Stimulated activated memory B cell treated with anti-CD40 and anti-IgM and Interleukin-4, amounts not matched to agents 10 μg/mL and 1 μg/mL and 100 μg/mL, for 72 hours (primary cell): ENCODE data around the gene GPT2.

Source experiments
- ATAC-seq: fragments of 150-1000 bp; cut with Tn5 transposase; 2 replicates; pipeline ENCODE4 v1.10.0; 2021
- H3K27ac Mint-ChIP-seq: one replicate; pipeline ENCODE4 v1.8.0; 2022; ENCODE audit warnings: mild to moderate bottlenecking, mixed read lengths
- H3K27me3 Mint-ChIP-seq: one replicate; pipeline ENCODE4 v1.8.0; 2022; ENCODE audit warnings: mixed read lengths
- H3K36me3 Mint-ChIP-seq: one replicate; pipeline ENCODE4 v1.8.0; 2022; ENCODE audit warnings: mixed read lengths
- H3K4me1 Mint-ChIP-seq: one replicate; pipeline ENCODE4 v1.8.0; 2022; ENCODE audit warnings: mixed read lengths
- H3K4me3 Mint-ChIP-seq: one replicate; pipeline ENCODE4 v1.8.0; 2022; ENCODE audit warnings: mild to moderate bottlenecking, moderate library complexity, mixed read lengths
- H3K9me3 Mint-ChIP-seq: one replicate; pipeline ENCODE4 v1.8.0; 2022; ENCODE audit warnings: mixed read lengths

The GPT2 gene

DNA sequence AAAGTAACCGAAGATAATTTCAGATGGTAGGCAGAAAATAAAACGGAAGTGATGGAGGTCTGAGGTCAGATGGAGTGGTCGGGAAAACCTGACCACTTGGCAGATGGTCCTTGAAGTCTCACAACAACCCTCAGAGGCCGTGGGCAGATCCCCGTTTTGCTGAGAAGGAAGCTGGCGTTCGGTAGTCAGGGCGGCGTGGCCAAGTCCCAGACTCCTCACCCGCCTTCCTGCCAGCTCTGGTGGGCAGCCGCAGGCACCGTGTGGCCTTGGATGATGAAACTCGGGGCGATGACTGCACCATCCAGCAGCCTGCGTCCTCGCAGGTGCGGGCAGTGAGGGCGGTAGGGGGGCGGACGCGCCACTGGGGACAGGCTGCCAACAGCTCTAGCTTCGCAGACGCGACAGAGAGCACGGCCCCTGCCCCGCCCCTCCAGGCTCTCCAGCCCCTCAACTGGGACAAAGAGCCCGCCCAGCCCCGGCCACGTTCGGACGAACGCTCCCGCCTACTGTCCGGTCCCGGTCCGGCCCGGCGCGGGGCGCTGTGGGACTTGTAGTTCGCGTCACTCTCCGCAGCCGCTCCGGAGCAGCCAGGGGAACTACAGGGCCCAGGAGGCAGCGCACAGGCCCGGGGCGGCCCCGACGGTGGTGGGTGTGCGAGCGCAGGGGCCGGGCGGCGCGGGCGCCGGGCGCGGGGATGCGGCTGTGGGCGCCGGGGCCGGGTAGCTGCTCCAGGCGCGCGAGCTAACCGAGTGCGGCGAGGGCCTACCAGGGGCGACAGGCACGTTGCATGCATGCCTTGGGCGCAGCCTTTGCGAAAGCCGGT, at the start of gene GPT2:
GPT2 (plus strand) TSS at position 673 of the 823 bp plus-strand sequence. CDS start 354 bp downstream, outside the sequence.
- Mint-ChIP-seq H3K27me3 (no peaks in the 10 kb centered on the region), H3K9me3 (no peaks in the 10 kb centered on the region), H3K4me3 (peak within 1 kb of the TSS; percentile 81), H3K36me3 (no peaks in the 10 kb centered on the region), H3K4me1 (peaks cover 18% of the 10 kb centered on the region), H3K27ac (peak within 1 kb of the TSS; percentile 70)
- peak; percentile 98 for ATAC-seq

GRCh38 chr16:46836534-46837530, 47.3 kb upstream of the GPT2 start:
- ATAC-seq, result no peak
- Mint-ChIP-seq H3K36me3 (no peaks in the 10 kb centered on the region), H3K9me3 (no peaks in the 10 kb centered on the region), H3K27me3 (no peaks in the 10 kb centered on the region), H3K27ac (no peak overlapping the region), H3K4me1 (peaks cover 38% of the 10 kb centered on the region), H3K4me3 (no peak overlapping the region)

- H3K4me3 Mint-ChIP-seq, result no peak overlapping the region
- no peaks in the 10 kb centered on the region for H3K27me3 Mint-ChIP-seq
- H3K36me3 Mint-ChIP-seq, result no peaks in the 10 kb centered on the region
- peaks cover 19% of the 10 kb centered on the region for H3K4me1 Mint-ChIP-seq
- H3K27ac Mint-ChIP-seq, result no peak overlapping the region
- ATAC-seq, result no peak
- no peaks in the 10 kb centered on the region for H3K9me3 Mint-ChIP-seq
These were observed 44.1 kb upstream of the GPT2 start for GRCh38 chr16:46839986-46840443.

DNA sequence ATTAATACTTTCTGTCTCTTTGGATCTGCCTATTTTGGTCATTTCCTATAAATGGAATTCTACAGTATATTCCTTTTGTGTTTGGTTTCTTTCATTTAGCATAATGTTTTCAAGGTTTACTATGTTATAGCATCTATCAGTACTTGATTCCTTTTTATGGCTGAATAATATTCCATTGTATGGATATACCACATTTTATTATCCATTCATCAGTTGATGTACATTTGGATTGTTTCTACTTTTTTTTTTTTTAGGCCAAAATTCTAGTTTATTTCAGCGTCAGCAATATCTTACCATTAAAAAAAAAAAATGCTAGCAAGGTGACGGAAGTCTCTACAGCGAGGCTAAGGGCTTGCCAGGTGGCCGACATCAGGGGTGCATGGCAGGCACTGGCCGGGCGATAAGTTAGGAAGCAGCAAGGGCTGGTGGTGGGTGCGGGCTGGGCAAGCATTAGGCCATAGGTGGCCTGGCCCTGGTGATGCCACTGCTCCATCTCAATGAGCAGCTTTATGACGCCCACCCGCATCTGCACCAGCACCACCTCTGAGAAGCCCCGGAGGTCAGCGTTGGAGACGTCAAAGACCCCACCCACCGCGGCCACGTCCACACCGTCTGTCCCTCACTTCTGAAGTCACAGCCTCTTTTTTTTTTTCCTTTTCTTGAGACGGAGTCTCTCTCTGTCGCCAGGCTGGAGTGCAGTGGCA, 41.8 kb upstream of the GPT2 start:
- Mint-ChIP-seq H3K4me3 (no peak overlapping the region), H3K36me3 (no peaks in the 10 kb centered on the region), H3K27ac (no peak overlapping the region), H3K4me1 (peaks cover 6% of the 10 kb centered on the region), H3K27me3 (no peaks in the 10 kb centered on the region), H3K9me3 (no peaks in the 10 kb centered on the region)
- ATAC-seq, result no peak

- peak; percentile 48 for ATAC-seq
- H3K36me3 Mint-ChIP-seq, result no peaks in the 10 kb centered on the region
- H3K4me1 Mint-ChIP-seq, result peaks cover 6% of the 10 kb centered on the region
- H3K4me3 Mint-ChIP-seq, result peak overlapping the region; percentile 68
- H3K27me3 Mint-ChIP-seq, result no peaks in the 10 kb centered on the region
- no peak overlapping the region for H3K27ac Mint-ChIP-seq
- H3K9me3 Mint-ChIP-seq, result no peaks in the 10 kb centered on the region
These were observed 40.1 kb upstream of the GPT2 start for GRCh38 chr16:46843898-46844642.

GRCh38 chr16:46844771-46845170, 39.4 kb upstream of the GPT2 start:
- H3K27ac Mint-ChIP-seq, result no peak overlapping the region
- H3K4me3 Mint-ChIP-seq, result no peak overlapping the region
- peaks cover 6% of the 10 kb centered on the region for H3K4me1 Mint-ChIP-seq
- no peaks in the 10 kb centered on the region for H3K36me3 Mint-ChIP-seq
- no peaks in the 10 kb centered on the region for H3K27me3 Mint-ChIP-seq
- H3K9me3 Mint-ChIP-seq, result no peaks in the 10 kb centered on the region
- ATAC-seq, result no peak

- no peaks in the 10 kb centered on the region for H3K36me3 Mint-ChIP-seq
- peaks cover 11% of the 10 kb centered on the region for H3K4me1 Mint-ChIP-seq
- H3K27ac Mint-ChIP-seq, result no peak overlapping the region
- ATAC-seq, result no peak
- no peaks in the 10 kb centered on the region for H3K27me3 Mint-ChIP-seq
- no peaks in the 10 kb centered on the region for H3K9me3 Mint-ChIP-seq
- no peak overlapping the region for H3K4me3 Mint-ChIP-seq
These were observed 38.2 kb upstream of the GPT2 start for GRCh38 chr16:46845952-46846351.

DNA sequence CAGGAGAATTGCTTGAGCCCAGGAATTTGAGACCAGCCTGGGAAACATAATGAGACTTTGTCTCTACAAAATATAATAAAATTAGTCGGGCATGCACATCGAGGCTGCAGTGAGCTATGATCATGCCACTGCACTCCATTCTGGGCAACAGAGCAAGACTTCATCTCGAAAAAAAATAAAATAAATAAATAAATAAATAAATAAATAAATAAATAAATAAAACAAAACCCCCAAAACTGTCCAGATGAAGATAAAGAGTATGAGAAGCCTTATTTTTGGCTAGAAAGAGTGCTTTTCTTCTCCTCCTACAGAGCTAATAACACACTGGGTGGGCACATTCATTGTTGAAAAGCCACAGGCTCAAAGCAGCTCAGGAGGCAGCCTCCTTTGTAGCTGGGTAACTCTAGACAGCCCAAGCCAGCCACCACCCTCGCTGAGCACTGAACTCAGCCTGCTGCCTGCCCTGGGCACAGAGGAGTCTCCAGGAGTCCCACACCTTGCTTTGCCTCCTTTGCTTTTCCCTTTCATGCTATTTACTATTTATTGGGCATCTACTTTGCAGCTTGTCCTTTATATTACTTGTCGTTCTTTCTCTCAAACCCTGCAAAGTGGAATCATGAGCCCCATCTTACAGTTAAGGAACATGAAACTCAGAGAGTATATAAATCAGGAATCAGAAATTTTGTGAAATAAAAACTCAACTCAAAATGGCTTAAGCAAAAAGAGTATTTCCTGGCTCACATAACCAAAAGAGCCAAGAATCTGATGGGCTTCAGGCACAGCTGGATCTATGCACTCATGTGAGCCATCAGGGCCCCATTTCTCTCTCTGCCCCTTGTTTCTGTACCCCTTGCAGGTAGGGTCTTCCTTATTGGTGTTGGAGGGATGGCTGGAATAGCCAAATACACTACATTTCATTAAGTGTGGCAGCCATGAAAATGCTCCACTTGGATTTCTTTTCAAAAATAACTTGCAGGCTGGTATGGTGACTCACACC, 35.1 kb upstream of the GPT2 start:
- H3K27ac Mint-ChIP-seq, result no peak overlapping the region
- no peaks in the 10 kb centered on the region for H3K27me3 Mint-ChIP-seq
- no peaks in the 10 kb centered on the region for H3K9me3 Mint-ChIP-seq
- peaks cover 20% of the 10 kb centered on the region for H3K4me1 Mint-ChIP-seq
- no peaks in the 10 kb centered on the region for H3K36me3 Mint-ChIP-seq
- no peak overlapping the region for H3K4me3 Mint-ChIP-seq
- ATAC-seq, result no peak

DNA sequence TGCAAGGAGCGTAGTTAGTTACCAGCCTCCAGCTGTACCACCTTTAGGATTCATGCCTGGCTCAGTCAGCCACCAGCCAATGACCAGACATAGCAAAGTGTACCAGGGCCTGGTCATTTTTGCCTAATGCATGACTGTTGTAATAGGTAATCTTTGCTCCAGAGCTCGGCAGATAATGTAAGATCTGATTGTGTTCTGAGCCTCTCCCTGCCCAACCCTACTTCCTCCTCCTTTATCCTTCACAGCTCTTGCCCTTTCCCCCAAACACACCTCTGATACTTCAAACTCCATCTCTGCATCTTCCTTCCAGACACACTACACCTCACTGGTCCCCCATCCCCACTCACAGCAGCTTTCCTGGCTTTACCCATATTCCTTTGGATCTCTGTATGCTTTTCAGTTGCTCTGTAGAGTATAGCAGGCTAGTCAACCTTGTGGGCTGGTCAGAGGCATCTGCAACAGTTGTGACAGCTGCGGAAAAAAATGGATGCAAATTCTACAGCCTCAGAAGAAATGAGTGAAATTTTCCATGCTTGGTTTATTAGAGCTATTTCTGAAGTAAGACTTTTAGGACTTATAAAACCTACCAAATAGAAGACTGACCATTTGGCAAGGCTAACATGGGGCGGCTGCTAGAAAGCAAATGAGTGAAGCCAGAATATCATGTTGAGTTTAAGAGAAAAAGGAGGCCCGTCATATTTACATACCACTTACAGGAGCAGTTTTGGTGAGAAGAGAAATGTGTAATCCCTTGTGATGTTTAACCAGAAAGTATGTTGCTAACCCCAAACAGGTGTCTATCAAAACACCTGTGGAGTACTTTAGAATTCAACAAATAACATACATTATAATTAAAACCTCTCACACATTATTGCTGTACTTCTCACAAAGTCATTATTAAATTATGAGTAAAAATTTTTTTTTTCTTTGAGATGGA, 33.3 kb upstream of the GPT2 start:
- peak overlapping the region; percentile 78 for H3K27ac Mint-ChIP-seq
- peaks cover 22% of the 10 kb centered on the region for H3K4me1 Mint-ChIP-seq
- H3K36me3 Mint-ChIP-seq, result no peaks in the 10 kb centered on the region
- no peaks in the 10 kb centered on the region for H3K9me3 Mint-ChIP-seq
- peak; percentile 73 for ATAC-seq
- peak overlapping the region; percentile 60 for H3K4me3 Mint-ChIP-seq
- H3K27me3 Mint-ChIP-seq, result no peaks in the 10 kb centered on the region

GRCh38 chr16:46852130-46852529, 32.0 kb upstream of the GPT2 start:
- H3K36me3 Mint-ChIP-seq, result no peaks in the 10 kb centered on the region
- H3K27me3 Mint-ChIP-seq, result no peaks in the 10 kb centered on the region
- no peak overlapping the region for H3K4me3 Mint-ChIP-seq
- H3K27ac Mint-ChIP-seq, result peak overlapping the region; percentile 78
- no peak for ATAC-seq
- no peaks in the 10 kb centered on the region for H3K9me3 Mint-ChIP-seq
- H3K4me1 Mint-ChIP-seq, result peaks cover 22% of the 10 kb centered on the region

GRCh38 chr16:46853713-46854443, 30.3 kb upstream of the GPT2 start:
- Mint-ChIP-seq H3K4me1 (peaks cover 22% of the 10 kb centered on the region), H3K36me3 (no peaks in the 10 kb centered on the region), H3K27ac (peak overlapping the region; percentile 44), H3K4me3 (no peak overlapping the region), H3K9me3 (no peaks in the 10 kb centered on the region), H3K27me3 (no peaks in the 10 kb centered on the region)
- peak; percentile 51 for ATAC-seq

- H3K9me3 Mint-ChIP-seq, result no peaks in the 10 kb centered on the region
- H3K27me3 Mint-ChIP-seq, result no peaks in the 10 kb centered on the region
- H3K36me3 Mint-ChIP-seq, result no peaks in the 10 kb centered on the region
- H3K4me1 Mint-ChIP-seq, result peaks cover 22% of the 10 kb centered on the region
- no peak overlapping the region for H3K4me3 Mint-ChIP-seq
- H3K27ac Mint-ChIP-seq, result no peak overlapping the region
- ATAC-seq, result no peak
These were observed 29.3 kb upstream of the GPT2 start for GRCh38 chr16:46854846-46855245.
